ENCODE data around the gene RDH12.
"Not testable (repeated sequence)": the region's sequence is repeated elsewhere in the genome, so short reads cannot be mapped to it uniquely, and the experiment has no call there.

The RDH12 gene

DNA sequence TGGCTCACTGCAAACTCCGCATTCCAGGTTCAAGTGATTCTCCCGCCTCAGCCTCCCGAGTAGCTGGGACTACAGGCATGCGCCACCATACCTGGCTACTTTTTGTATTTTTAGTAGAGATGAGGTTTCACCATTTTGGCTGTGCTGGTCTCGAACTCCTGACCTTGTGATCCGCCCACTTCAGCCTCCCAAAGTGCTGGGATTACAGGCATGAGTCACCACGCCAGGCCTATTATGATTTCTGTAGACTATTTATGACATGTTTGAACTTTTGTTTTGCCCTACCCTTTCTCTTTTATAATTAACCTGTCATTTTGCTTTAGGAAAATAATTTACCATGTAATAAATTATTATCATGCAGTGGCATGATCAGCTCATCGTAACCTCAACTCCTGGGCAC, at the start of gene RDH12:
RDH12 (plus strand) TSS at position 395 of the 400 bp plus-strand sequence. CDS start 20,757 bp downstream, outside the sequence.
- not testable (repeated sequence) for DNase-seq

DNA sequence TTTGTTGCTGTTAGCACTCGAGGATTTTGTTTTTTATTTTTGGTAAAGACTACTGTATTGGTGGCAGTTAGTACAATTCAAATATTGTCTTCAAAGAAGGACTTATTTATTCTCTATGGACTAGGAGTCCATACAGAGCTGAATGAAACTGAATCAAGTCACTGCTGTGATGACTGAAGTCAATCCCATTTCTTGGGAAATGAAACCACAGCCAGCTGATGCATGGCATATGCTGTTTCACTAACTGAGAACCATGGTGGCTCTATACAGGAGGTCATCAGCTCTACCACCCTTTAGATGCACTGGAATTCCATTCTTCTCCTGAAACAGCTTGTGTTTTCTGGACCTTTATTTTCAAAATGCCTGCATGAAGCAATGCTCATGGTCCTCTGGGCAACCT, 49.5 kb upstream of the RDH12 start:
- no peak for DNase-seq

DNA sequence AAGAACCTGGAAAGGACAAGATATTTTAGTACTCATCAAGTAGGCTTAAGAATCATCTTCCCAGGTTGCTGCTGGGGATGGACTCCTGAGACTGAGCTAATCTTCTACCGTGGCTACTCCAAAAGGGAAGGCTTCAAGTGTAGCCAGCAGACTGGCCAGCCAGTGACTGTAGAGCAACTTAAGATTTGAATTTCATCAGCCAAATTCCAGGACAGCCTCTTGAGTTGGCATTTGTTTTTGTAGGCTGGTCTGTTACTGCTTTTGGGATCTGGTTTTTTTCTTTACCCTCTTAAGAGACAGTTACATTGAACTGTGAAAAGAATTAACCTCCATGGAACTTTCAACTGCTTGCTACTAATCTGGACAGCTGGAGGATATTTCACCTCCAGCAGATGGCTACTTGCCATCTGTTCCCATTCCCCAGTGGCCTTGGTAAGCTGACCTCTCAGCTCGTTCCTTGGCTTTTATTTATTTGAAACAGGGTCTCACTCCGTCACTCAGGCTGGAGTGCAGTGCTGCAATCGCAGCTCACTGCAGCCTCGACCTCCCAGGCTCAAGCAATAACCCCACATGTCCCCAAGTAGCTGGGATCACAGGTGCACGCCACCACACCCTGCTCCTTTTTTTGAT, 47.9 kb upstream of the RDH12 start:
- no peak for DNase-seq

GRCh38 chr14:67663633-67664032, 38.1 kb upstream of the RDH12 start:
- no peak for DNase-seq

DNA sequence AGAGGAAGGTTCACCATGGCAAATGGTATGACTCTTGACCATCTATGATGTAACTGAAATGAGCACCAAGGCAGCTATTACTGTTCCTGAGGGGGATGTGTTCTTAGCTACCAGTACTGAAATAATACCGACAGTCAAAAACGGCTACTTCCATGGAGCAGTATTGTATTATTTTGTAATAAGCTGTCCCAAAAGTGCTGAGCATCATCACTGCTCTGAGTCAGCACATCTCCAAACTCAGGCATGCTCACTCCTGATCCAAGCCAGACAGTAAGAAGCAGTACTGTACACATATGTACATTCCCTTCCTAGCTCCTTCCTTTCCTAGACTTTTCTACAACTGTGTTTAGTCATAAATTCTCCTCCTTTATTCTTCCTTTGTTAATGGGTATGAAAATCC, 35.8 kb upstream of the RDH12 start:
- DNase-seq = no peak

- peak; percentile 9 to 53 for DNase-seq
These were observed 34.8 kb upstream of the RDH12 start for GRCh38 chr14:67666750-67667449.

- peak; percentile 68 to 77 for DNase-seq
These were observed 33.1 kb upstream of the RDH12 start for GRCh38 chr14:67668559-67668958.

GRCh38 chr14:67673451-67673850, 28.2 kb upstream of the RDH12 start:
- DNase-seq = no peak

GRCh38 chr14:67674139-67674479, 27.6 kb upstream of the RDH12 start:
- peak; percentile 70 to 83 for DNase-seq

DNA sequence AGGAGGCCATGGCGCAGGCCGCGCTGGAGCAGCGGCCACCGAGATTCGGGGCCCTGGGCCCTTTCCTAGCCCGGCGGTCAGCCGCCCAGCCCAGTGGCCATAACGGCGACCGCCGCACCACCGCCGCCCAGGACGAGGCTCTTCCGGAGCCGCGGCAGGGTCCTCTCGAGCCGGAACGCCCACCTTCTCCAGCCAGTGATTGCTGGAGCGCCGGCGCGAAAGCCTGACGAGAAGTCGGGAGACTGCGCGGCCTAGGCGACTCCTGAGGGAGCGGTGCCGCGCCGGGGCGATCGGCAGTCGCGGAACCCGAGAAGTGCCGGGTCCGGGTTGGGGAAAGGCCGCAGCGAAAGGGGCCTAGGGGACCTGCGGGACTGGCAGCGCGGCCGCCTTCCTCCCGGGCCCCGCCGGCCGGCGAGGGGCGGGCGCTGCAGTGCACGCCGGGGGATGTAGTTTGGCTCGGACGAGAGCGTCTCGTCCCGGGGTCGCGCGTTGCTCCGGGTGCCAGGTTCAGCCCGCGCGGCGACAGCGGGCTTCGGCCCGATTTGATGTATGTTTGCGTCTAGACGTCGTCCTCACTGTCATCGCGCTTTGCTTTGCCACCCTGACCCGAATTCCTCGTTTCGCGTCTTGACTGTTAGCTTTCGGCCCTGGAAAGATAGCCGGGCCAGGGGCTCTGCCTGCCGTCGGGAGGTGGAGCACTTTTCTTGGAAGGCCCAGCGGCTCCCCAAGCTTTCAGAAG, 27.0 kb upstream of the RDH12 start, which contains the start of gene VTI1B:
VTI1B (minus strand) TSS at position 153 of the 739 bp plus-strand sequence; CDS start at position 10, 143 bp downstream.
- peak; percentile 52 to 89 for DNase-seq

DNA sequence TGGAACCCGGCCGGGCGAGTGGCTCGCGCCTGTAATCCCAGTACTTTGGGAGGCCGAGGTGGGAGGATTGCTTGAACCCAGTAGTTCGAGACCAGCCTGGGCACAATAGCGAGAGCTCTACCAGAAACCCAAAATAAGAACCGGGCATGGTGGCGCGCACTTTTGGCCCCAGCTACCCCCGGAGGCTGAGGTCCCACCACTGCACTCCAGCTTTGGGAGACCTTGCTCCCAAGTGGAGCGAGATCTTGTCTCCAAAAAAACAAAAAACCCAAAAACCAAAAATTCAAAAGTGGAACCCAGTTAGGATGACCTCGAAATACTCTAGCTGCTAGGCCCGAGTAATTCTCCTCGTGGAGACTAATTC, 26.5 kb upstream of the RDH12 start:
- no peak for DNase-seq

- no peak for DNase-seq
These were observed 22.7 kb upstream of the RDH12 start for GRCh38 chr14:67679006-67679405.

- no peak for DNase-seq
These were observed 21.5 kb upstream of the RDH12 start for GRCh38 chr14:67680121-67680602.

- DNase-seq = no peak
These were observed 20.7 kb upstream of the RDH12 start for GRCh38 chr14:67680941-67681340.

GRCh38 chr14:67683842-67684241, 17.8 kb upstream of the RDH12 start:
- no peak for DNase-seq

GRCh38 chr14:67690011-67690410, 11.7 kb upstream of the RDH12 start:
- DNase-seq = no peak

- peak; percentile 71 to 88 for DNase-seq
These were observed 6.8 kb upstream of the RDH12 start for GRCh38 chr14:67694791-67695393.

DNA sequence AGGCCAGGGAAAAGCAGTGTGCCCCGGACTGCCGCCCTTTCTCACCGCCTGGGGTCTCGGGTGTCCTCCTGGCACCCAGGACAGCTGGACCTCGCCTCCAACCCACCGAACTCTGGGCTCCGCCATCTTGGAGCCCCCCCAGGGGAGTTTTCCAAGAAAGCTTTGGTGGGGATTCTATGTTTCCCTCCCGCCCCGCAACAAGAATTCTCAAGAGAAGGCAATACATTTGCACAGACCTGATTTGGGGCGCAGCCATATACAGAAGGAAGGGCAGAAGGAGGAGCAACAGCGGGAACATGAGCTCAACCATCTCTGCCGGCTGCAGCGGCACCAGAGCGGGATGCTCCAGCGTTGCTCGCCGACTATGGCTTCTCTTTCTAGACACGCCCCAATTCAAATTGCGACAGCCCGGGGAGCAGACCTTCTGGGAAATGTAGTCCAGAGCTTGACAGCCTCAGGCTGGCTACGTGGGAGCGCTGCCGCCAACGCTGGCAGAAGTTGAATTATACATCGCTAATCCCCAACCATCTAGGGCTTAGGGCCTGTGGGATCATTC, 6.2 kb upstream of the RDH12 start, which contains the start of gene RDH11:
RDH11 (minus strand) TSS at position 371 of the 556 bp plus-strand sequence; CDS start at position 310, 61 bp downstream.
- DNase-seq = peak; percentile 89 to 94

DNA sequence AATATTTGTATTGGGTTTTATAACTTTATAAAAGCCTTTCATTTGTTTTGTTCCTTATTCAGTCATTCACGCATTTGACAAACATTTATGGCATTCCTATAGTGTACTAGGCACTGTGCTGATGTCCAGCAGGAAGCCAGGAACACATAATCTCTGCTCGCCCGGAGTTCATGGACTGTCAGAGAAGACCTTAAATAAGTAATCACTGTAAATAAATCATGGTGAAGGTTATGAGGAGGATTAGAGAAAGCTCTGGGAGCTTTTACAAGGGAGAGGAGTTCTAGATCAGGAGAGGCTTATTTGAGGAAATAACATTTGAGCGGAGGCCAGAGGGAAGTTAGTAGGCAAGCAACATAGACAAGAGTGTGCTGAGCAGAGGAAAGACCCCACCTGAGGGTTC, 4.7 kb upstream of the RDH12 start:
- no peak for DNase-seq

DNA sequence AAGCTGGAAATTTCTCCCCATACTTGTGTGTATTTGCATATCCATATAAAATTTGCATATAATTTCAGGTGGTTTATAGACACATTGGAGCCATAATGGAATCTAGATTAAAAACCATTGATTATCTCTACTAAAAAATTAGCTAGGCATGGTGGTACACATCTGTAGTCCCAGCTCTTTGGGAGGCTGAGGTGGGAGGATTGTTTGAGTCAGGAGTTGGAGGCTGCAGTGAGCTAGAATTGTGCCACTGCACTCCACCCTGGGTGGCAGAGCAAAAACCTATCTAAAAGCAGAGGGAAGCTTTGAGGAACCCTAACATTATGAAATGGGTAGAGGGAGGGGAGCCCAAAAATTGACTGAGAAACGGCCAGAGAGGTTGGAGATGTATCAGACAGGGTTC, 3.5 kb upstream of the RDH12 start:
- DNase-seq = no peak

GRCh38 chr14:67703997-67704396, 2.3 kb downstream of the RDH12 start:
- no peak for DNase-seq

DNA sequence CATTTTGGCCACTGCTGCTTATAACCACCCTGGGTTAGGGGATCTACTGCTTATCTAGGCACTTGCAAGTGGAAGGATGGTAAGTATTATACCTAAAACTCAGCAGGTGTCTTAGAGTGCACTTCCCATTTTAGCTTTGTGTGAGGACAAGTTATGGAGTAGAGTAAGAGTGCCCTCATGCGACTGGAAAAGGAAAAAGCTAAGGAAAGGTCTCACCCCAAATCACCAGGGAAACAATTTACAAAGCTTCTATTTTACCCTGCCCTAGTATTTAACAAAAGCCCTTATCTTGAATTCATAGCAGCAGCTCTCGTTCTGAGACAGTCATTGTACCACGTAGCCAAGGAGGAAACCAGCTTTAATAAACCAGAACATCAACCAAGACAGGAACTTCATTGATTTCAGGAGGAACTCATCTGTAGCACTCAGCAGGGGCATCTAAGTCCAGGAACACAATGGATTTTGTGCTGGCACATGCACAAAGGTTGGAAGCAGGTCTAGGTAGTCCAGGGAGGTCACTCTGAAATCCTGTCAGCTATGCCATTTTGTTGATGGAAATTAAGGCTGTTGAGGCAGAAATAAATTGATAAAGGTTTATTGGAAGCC, 2.9 kb downstream of the RDH12 start:
- peak; percentile 21 to 66 for DNase-seq

All from NCI-H526 (cell line).